Neural cell (in vitro differentiated cells): ENCODE results near the gene CDK5R1.

Experiments
- EP300 ChIP-seq: fragments of 450-650 bp; conservative IDR thresholded peaks from 2 replicates; pipeline ENCODE4 v1.6.1; 2014; ENCODE audit warnings: antibody characterized with exemption, mild to moderate bottlenecking, moderate library complexity; ENCODE audit not compliant: poor library complexity, severe bottlenecking
- POLR2AphosphoS5 ChIP-seq: IDR thresholded peaks from 2 replicates; pipeline ENCODE4 v1.6.1; 2012
- TAF1 ChIP-seq: IDR thresholded peaks from 2 replicates; pipeline ENCODE4 v1.6.1; 2012; ENCODE audit warnings: low read depth
- TF ChIP-seq, protein P1 (sequence below): fragments of 450-650 bp; IDR thresholded peaks from 2 replicates; pipeline ENCODE4 v1.5.1; 2014; ENCODE audit warnings: antibody characterized with exemption, mild to moderate bottlenecking, moderate library complexity; ENCODE audit not compliant: poor library complexity, severe bottlenecking

DNA sequence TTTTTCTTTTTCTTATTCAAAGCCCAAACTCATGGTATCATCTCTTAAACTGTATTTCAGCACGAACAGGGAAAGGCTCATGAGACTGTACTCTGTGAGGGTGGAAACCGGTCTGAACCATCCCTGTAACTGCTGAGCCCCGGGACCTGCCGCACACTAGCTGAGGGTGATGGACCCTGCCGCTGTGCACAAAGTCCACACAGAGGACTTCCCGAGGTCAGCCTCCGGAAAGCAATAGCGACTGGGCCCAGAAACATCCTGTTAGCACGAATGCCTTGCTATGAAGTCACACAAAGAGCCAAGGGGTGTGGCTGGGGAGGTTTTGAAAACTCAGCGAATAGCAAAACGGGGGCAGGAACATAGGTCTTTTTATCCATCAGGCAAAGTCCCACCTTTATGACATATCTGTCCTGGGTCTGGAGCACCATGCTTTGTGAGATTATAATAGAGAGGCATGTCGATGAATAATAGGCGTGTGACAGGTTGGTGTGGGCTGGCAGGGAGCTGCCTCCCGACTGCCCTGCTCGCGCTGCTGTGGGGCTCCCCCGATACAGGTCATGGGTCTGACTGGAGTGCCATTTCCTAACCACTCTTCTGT lies 33.4 kb downstream of the CDK5R1 start:
- peak; percentile 84 for TF ChIP-seq POLR2AphosphoS5
- peak; percentile 73 for TF ChIP-seq TAF1
- TF ChIP-seq, protein P1, sequence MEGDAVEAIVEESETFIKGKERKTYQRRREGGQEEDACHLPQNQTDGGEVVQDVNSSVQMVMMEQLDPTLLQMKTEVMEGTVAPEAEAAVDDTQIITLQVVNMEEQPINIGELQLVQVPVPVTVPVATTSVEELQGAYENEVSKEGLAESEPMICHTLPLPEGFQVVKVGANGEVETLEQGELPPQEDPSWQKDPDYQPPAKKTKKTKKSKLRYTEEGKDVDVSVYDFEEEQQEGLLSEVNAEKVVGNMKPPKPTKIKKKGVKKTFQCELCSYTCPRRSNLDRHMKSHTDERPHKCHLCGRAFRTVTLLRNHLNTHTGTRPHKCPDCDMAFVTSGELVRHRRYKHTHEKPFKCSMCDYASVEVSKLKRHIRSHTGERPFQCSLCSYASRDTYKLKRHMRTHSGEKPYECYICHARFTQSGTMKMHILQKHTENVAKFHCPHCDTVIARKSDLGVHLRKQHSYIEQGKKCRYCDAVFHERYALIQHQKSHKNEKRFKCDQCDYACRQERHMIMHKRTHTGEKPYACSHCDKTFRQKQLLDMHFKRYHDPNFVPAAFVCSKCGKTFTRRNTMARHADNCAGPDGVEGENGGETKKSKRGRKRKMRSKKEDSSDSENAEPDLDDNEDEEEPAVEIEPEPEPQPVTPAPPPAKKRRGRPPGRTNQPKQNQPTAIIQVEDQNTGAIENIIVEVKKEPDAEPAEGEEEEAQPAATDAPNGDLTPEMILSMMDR = no peak
- TF ChIP-seq EP300 = peak; percentile 42
